ENCODE measurements around the gene SLC8B1. TPM values are rescaled to one million over a fixed set of nuclear protein-coding genes. Genes with fewer than 3 reads are reported as not detected.

The SLC8B1 gene
- polyA plus RNA-seq, 1 donor from 2014 or later, result 1.1 TPM

- Histone ChIP-seq H3K9ac (ENCODE audit: low read length) (no peak overlapping the region), H2AFZ (ENCODE audit: low read depth, low read length) (no peak overlapping the region), H3K27ac (ENCODE audit: low read length) (no peak overlapping the region), H3F3A (ENCODE audit: insufficient read depth, low read length, poor library complexity, severe bottlenecking) (no peaks in the 10 kb centered on the region), H3K9me3 (ENCODE audit: low read length) (no peaks in the 10 kb centered on the region), H3K4me3 (ENCODE audit: low read length) (no peak overlapping the region), H4K20me1 (ENCODE audit: insufficient read depth) (no peaks in the 10 kb centered on the region), H3K36me3 (ENCODE audit: insufficient read depth, low read length) (no peaks in the 10 kb centered on the region), H3K27me3 (ENCODE audit: insufficient read depth, low read depth, low read length) (no peaks in the 10 kb centered on the region), H3K9me2 (ENCODE audit: insufficient read depth, low read length) (no peaks in the 10 kb centered on the region), H3K79me2 (replicated peaks; ENCODE audit: insufficient read depth, low read length) (no peaks in the 10 kb centered on the region), H3K4me2 (ENCODE audit: low read length) (no peak overlapping the region)
- TF ChIP-seq CTCF (IDR thresholded peaks at IDR 0.05; ENCODE audit: poor library complexity, severe bottlenecking), result no peak
- TF ChIP-seq POLR2AphosphoS5 (IDR thresholded peaks at IDR 0.05), result no peak
- no peak for TF ChIP-seq RAD21 (conservative IDR thresholded peaks at IDR 0.05)
- TF ChIP-seq SMC3 (conservative IDR thresholded peaks at IDR 0.05; ENCODE audit: poor library complexity), result no peak
- TF ChIP-seq MXI1 (conservative IDR thresholded peaks at IDR 0.05; ENCODE audit: poor library complexity, severe bottlenecking), result no peak
- TF ChIP-seq EP300 (conservative IDR thresholded peaks at IDR 0.05; ENCODE audit: poor library complexity, severe bottlenecking), result no peak
- TF ChIP-seq TAF1 (IDR thresholded peaks at IDR 0.05; ENCODE audit: low read depth), result no peak
- no peak for TF ChIP-seq EZH2 (IDR thresholded peaks at IDR 0.05; ENCODE audit: borderline replicate concordance, insufficient read depth, low read length, poor library complexity, severe bottlenecking)
- TF ChIP-seq REST (IDR thresholded peaks at IDR 0.05; ENCODE audit: borderline replicate concordance), result no peak
Measured at GRCh38 chr12:113348849-113349536, 14.1 kb upstream of the SLC8B1 start.

- Histone ChIP-seq H2AFZ (ENCODE audit: low read depth, low read length) (no peak overlapping the region), H3K9me3 (ENCODE audit: low read length) (no peaks in the 10 kb centered on the region), H3K9ac (ENCODE audit: low read length) (no peak overlapping the region), H3K4me2 (ENCODE audit: low read length) (no peak overlapping the region), H3K27me3 (ENCODE audit: insufficient read depth, low read depth, low read length) (no peaks in the 10 kb centered on the region), H3K4me3 (ENCODE audit: low read length) (no peak overlapping the region), H3K36me3 (ENCODE audit: insufficient read depth, low read length) (no peaks in the 10 kb centered on the region), H4K20me1 (ENCODE audit: insufficient read depth) (no peaks in the 10 kb centered on the region), H3K79me2 (replicated peaks; ENCODE audit: insufficient read depth, low read length) (no peaks in the 10 kb centered on the region), H3F3A (ENCODE audit: insufficient read depth, low read length, poor library complexity, severe bottlenecking) (no peaks in the 10 kb centered on the region), H3K27ac (ENCODE audit: low read length) (no peak overlapping the region), H3K9me2 (ENCODE audit: insufficient read depth, low read length) (no peaks in the 10 kb centered on the region)
- no peak for TF ChIP-seq RAD21 (conservative IDR thresholded peaks at IDR 0.05)
- no peak for TF ChIP-seq POLR2AphosphoS5 (IDR thresholded peaks at IDR 0.05)
- no peak for TF ChIP-seq CTCF (IDR thresholded peaks at IDR 0.05; ENCODE audit: poor library complexity, severe bottlenecking)
Measured at GRCh38 chr12:113347892-113348291, 13.0 kb upstream of the SLC8B1 start.

Data from neural cell (in vitro differentiated cells).